Gastrocnemius medialis (tissue), 4 donors: Measurements from ENCODE around the gene COL25A1.

Experiments used
- POLR2A ChIP-seq, 2 donors: fragments of 450-650 bp; IDR thresholded peaks; one replicate each; pipeline ENCODE4 v1.6.1; 2017; ENCODE audit warnings: antibody characterized with exemption in 2 of 2, mild to moderate bottlenecking in 2 of 2, moderate library complexity in 2 of 2
- TF ChIP-seq, protein P1 (sequence below), 5 experiments: fragments of 450-650 bp in 3 of 5; fragments of 200-600 bp in 2 of 5; sonication (generic) in 2 of 5; IDR thresholded peaks in 4 of 5; conservative IDR thresholded peaks in 1 of 5; 1 replicate in 4 of 5; 2 replicates in 1 of 5; pipeline ENCODE4 v1.5.1; 2016 to 2019; ENCODE audit warnings: antibody characterized with exemption in 5 of 5, mild to moderate bottlenecking in 3 of 5, moderate library complexity in 3 of 5

DNA sequence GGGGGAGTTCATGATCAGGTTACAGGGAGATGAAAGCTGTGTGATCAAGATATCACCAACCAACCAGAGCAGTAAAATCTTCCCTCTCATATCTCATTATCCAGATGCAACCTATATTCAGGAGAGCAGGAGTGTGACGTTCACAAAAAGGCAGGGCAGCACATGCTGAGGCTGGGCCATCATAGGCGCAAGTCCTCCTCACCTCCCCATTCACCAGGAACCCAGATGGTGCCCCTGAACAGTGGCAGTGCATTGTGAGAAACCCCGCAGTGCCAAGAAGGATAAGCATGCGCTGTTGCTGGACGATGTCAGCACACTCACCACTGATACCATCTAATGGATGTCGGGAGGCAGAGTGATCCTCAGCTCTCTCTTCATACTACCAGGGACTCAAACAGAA is 170.9 kb downstream of the COL25A1 start:
- TF ChIP-seq, protein P1, sequence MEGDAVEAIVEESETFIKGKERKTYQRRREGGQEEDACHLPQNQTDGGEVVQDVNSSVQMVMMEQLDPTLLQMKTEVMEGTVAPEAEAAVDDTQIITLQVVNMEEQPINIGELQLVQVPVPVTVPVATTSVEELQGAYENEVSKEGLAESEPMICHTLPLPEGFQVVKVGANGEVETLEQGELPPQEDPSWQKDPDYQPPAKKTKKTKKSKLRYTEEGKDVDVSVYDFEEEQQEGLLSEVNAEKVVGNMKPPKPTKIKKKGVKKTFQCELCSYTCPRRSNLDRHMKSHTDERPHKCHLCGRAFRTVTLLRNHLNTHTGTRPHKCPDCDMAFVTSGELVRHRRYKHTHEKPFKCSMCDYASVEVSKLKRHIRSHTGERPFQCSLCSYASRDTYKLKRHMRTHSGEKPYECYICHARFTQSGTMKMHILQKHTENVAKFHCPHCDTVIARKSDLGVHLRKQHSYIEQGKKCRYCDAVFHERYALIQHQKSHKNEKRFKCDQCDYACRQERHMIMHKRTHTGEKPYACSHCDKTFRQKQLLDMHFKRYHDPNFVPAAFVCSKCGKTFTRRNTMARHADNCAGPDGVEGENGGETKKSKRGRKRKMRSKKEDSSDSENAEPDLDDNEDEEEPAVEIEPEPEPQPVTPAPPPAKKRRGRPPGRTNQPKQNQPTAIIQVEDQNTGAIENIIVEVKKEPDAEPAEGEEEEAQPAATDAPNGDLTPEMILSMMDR (IDR thresholded peaks at IDR 0.05 in 4 of 5, conservative IDR thresholded peaks at IDR 0.05 in 1 of 5) = no peak
- TF ChIP-seq POLR2A (IDR thresholded peaks at IDR 0.05) = no peak
